Spleen (tissue), 11 donors: ENCODE measurements around the gene TJP2. TPM values are rescaled to one million over a fixed set of nuclear protein-coding genes. Genes with fewer than 3 reads are reported as not detected.
"Not testable (repeated sequence)": the region's sequence is repeated elsewhere in the genome, so short reads cannot be mapped to it uniquely, and the experiment has no call there.

ENCODE experiments used
- DNase-seq: peaks from one replicate; pipeline ENCODE4 v3.0.0-alpha.2; 2020
- H3K27ac ChIP-seq, 8 donors: fragments of 200-600 bp; sonication (generic) in 7 of 8; 1 replicate in 4 of 8; 2 replicates in 4 of 8; pipeline versions ENCODE4 v1.5.0 to v1.8.0; 2016 to 2021; ENCODE audit warnings: inconsistent platforms in 4 of 8, mild to moderate bottlenecking in 4 of 8, moderate library complexity in 1 of 8
- H3K27me3 ChIP-seq, 7 donors: fragments of 200-600 bp; sonication (generic) in 6 of 7; replicated peaks in 1 of 7; 1 replicate in 4 of 7; 2 replicates in 3 of 7; pipeline versions ENCODE4 v1.5.0 to v1.8.0; 2016 to 2021; ENCODE audit warnings: inconsistent platforms in 3 of 7, mild to moderate bottlenecking in 1 of 7
- H3K36me3 ChIP-seq, 6 donors: fragments of 200-600 bp; sonication (generic) in 5 of 6; 1 replicate in 4 of 6; 2 replicates in 2 of 6; pipeline versions ENCODE4 v1.5.0 to v1.8.0; 2016 to 2021; ENCODE audit warnings: inconsistent platforms in 2 of 6
- H3K4me1 ChIP-seq, 6 donors: fragments of 200-600 bp; sonication (generic) in 5 of 6; 1 replicate in 3 of 6; 2 replicates in 3 of 6; pipeline versions ENCODE4 v1.5.0 to v1.8.0; 2016 to 2021; ENCODE audit warnings: inconsistent platforms in 3 of 6
- H3K4me3 ChIP-seq, 8 donors: fragments of 200-600 bp; sonication (generic) in 7 of 8; 1 replicate in 4 of 8; 2 replicates in 4 of 8; pipeline versions ENCODE4 v1.5.0 to v1.8.0; 2016 to 2021; ENCODE audit warnings: inconsistent platforms in 4 of 8, mild to moderate bottlenecking in 4 of 8, moderate library complexity in 2 of 8
- H3K9me3 ChIP-seq, 8 donors: fragments of 200-600 bp; sonication (generic) in 7 of 8; 1 replicate in 4 of 8; 2 replicates in 4 of 8; pipeline versions ENCODE4 v1.5.0 to v1.8.0; 2016 to 2021; ENCODE audit warnings: inconsistent platforms in 4 of 8
- POLR2A ChIP-seq, 3 donors: fragments of 450-650 bp; IDR thresholded peaks; one replicate each; pipeline ENCODE4 v1.5.1; 2017; ENCODE audit warnings: antibody characterized with exemption in 3 of 3, mild to moderate bottlenecking in 1 of 3
- POLR2AphosphoS5 ChIP-seq, 3 donors: sonication (generic); formaldehyde crosslinking; IDR thresholded peaks; one replicate each; pipeline ENCODE4 v1.5.1; 2017; ENCODE audit warnings: antibody characterized with exemption in 3 of 3
- WGBS, 5 donors: extraction: QIAGEN DNeasy Blood & Tissue Kit in 3 of 5; methylation state at CpG; one replicate each; pipeline versions ENCODE4 v1.1.5 to v1.1.7; 2013 to 2018; 5-methylcytosine and 5-hydroxymethylcytosine counted together
- intact Hi-C: fragments of 100-400 bp; cut with DNase I; formaldehyde crosslinking; loops from one replicate; pipeline ENCODE4 v1.15.0; 2023; ENCODE audit warnings: low total_unique reads
- polyA plus RNA-seq, 3 donors: library from polyadenylated mRNA; stranded (reverse); fragments of 200-250 nt; gene quantifications; one replicate each; pipeline ENCODE4 v1.2.1, GENCODE V29; 2013
- total RNA-seq, 7 donors: library from RNA; depleted of rRNA in 3 of 7; stranded (reverse); fragments of >200 nt in 3 of 7; fragmentation: NEBNext Ultra II Directional in 4 of 7; extraction: Animal tissue kit (Norgen Biotek cat#: 25700) in 4 of 7; gene quantifications; one replicate each; pipeline versions ENCODE4 v1.1.0 to v1.2.1, GENCODE V29; 2016 to 2021
- TF ChIP-seq, protein P1 (sequence below), 11 experiments: fragments of 200-600 bp in 7 of 11; fragments of 450-650 bp in 4 of 11; sonication (generic) in 4 of 11; IDR thresholded peaks in 8 of 11; conservative IDR thresholded peaks in 3 of 11; 1 replicate in 7 of 11; 2 replicates in 4 of 11; pipeline versions ENCODE4 v1.4.0 to v1.8.0; 2016 to 2021; ENCODE audit warnings: antibody characterized with exemption in 11 of 11, inconsistent platforms in 4 of 11, mild to moderate bottlenecking in 1 of 11
- donor health status: healthy with polysubstance abuse.
- donor health status: DM: no; HTN: no; CAD: no; lungs with moderate emphysema.
- donor health status: DM: no; HTN: no; CAD: no.
- donor health status: Bipolar disorder and iron deficiency.
- donor health status: healthy.
- donor health status: DM: no; HTN: no; CAD: no.
- donor health status: DM: yes; HTN: yes; CAD: no.

TJP2 gene
- total and polyA plus RNA-seq, 10 donors: 2.9 to 20.5 (median 15.2) TPM

GRCh38 chr9:69299826-69300225 is 125.7 kb downstream of the TJP2 start:
- WGBS, 5 donors: 47 to 75% (median 53%) methylated on average over 1 of the region's 1 CpG
- Histone ChIP-seq H3K36me3 (no peaks in the 10 kb centered on the region), H3K27me3 (no peaks in the 10 kb centered on the region), H3K9me3 (no peaks in the 10 kb centered on the region), H3K4me3 (no peak overlapping the region), H3K4me1 (no peaks in the 10 kb centered on the region), H3K27ac (no peak overlapping the region)
- intact Hi-C loops: no loop called here
- TF ChIP-seq POLR2A (IDR thresholded peaks at IDR 0.05) (no peak), POLR2AphosphoS5 (IDR thresholded peaks at IDR 0.05) (no peak)
- TF ChIP-seq, protein P1, sequence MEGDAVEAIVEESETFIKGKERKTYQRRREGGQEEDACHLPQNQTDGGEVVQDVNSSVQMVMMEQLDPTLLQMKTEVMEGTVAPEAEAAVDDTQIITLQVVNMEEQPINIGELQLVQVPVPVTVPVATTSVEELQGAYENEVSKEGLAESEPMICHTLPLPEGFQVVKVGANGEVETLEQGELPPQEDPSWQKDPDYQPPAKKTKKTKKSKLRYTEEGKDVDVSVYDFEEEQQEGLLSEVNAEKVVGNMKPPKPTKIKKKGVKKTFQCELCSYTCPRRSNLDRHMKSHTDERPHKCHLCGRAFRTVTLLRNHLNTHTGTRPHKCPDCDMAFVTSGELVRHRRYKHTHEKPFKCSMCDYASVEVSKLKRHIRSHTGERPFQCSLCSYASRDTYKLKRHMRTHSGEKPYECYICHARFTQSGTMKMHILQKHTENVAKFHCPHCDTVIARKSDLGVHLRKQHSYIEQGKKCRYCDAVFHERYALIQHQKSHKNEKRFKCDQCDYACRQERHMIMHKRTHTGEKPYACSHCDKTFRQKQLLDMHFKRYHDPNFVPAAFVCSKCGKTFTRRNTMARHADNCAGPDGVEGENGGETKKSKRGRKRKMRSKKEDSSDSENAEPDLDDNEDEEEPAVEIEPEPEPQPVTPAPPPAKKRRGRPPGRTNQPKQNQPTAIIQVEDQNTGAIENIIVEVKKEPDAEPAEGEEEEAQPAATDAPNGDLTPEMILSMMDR (IDR thresholded peaks at IDR 0.05 in 8 of 11, conservative IDR thresholded peaks at IDR 0.05 in 3 of 11): no peak
- DNase-seq: no peak

- WGBS, 5 donors: 93 to 98% (median 96%) methylated on average over 2 of the region's 2 CpGs
- TF ChIP-seq, protein P1 (IDR thresholded peaks at IDR 0.05 in 8 of 11, conservative IDR thresholded peaks at IDR 0.05 in 3 of 11): no peak
- no peak for TF ChIP-seq POLR2A (IDR thresholded peaks at IDR 0.05)
- TF ChIP-seq POLR2AphosphoS5 (IDR thresholded peaks at IDR 0.05): no peak
- Histone ChIP-seq H3K27me3 (no peaks in the 10 kb centered on the region), H3K27ac (no peak overlapping the region), H3K9me3 (no peaks in the 10 kb centered on the region), H3K4me1 (no peaks in the 10 kb centered on the region), H3K36me3 (no peaks in the 10 kb centered on the region), H3K4me3 (no peak overlapping the region)
- intact Hi-C loops: no loop called here
- DNase-seq: no peak
Measured at GRCh38 chr9:69303331-69303730, 129.3 kb downstream of the TJP2 start.

- H3K36me3 ChIP-seq, DNase-seq, intact Hi-C loops, H3K4me1 ChIP-seq, H3K27ac ChIP-seq, H3K4me3 ChIP-seq, H3K27me3 ChIP-seq, H3K9me3 ChIP-seq: not testable (repeated sequence)
- WGBS, 5 donors: 75 to 83% (median 77%) methylated on average over 5 of the region's 5 CpGs
Measured at GRCh38 chr9:69306895-69307445, 132.9 kb downstream of the TJP2 start.

- no peak for DNase-seq
- TF ChIP-seq POLR2AphosphoS5 (IDR thresholded peaks at IDR 0.05): no peak
- TF ChIP-seq POLR2A (IDR thresholded peaks at IDR 0.05): no peak
- TF ChIP-seq, protein P1 (IDR thresholded peaks at IDR 0.05 in 8 of 11, conservative IDR thresholded peaks at IDR 0.05 in 3 of 11): no peak
- 84 to 94% (median 86%) methylated on average over 5 of the region's 5 CpGs for WGBS, 5 donors
- H3K9me3 ChIP-seq: peaks cover 0 to 10% (median 7%) of the 10 kb centered on the region in 8 donors
- H3K4me1 ChIP-seq: no peaks in the 10 kb centered on the region
- H3K27ac ChIP-seq: no peak overlapping the region
- intact Hi-C loops: no loop called here
- H3K36me3 ChIP-seq: no peaks in the 10 kb centered on the region
- no peaks in the 10 kb centered on the region for H3K27me3 ChIP-seq
- H3K4me3 ChIP-seq: no peak overlapping the region
Measured at GRCh38 chr9:69307446-69308205, 133.5 kb downstream of the TJP2 start.
